ENCODE measurements around the gene SHISA6.

The SHISA6 gene

GRCh38 chr17:11330006-11330405, 89.0 kb downstream of the SHISA6 start:
- Histone ChIP-seq H3K9ac (ENCODE audit: low read depth, low read length) (no peak overlapping the region), H3K9me3 (ENCODE audit: control insufficient read depth, insufficient read depth, low read length) (no peaks in the 10 kb centered on the region), H3K36me3 (ENCODE audit: insufficient read depth, low read length) (no peaks in the 10 kb centered on the region), H3K4me1 (ENCODE audit: insufficient read depth, low read length) (peaks cover 16% of the 10 kb centered on the region)

GRCh38 chr17:11330826-11331225, 89.8 kb downstream of the SHISA6 start:
- H3K4me1 ChIP-seq (ENCODE audit: insufficient read depth, low read length): peaks cover 16% of the 10 kb centered on the region
- no peaks in the 10 kb centered on the region for H3K36me3 ChIP-seq (ENCODE audit: insufficient read depth, low read length)
- H3K9me3 ChIP-seq (ENCODE audit: control insufficient read depth, insufficient read depth, low read length): no peaks in the 10 kb centered on the region
- no peak overlapping the region for H3K9ac ChIP-seq (ENCODE audit: low read depth, low read length)

GRCh38 chr17:11331547-11332513, 90.8 kb downstream of the SHISA6 start:
- Histone ChIP-seq H3K4me1 (ENCODE audit: insufficient read depth, low read length) (peaks cover 16% of the 10 kb centered on the region), H3K9me3 (ENCODE audit: control insufficient read depth, insufficient read depth, low read length) (no peaks in the 10 kb centered on the region), H3K9ac (ENCODE audit: low read depth, low read length) (peak overlapping the region; percentile 11; the same call in 1 of the 2 replicates), H3K36me3 (ENCODE audit: insufficient read depth, low read length) (no peaks in the 10 kb centered on the region)

GRCh38 chr17:11332706-11333105, 91.7 kb downstream of the SHISA6 start:
- Histone ChIP-seq H3K4me1 (ENCODE audit: insufficient read depth, low read length) (peaks cover 16% of the 10 kb centered on the region), H3K9me3 (ENCODE audit: control insufficient read depth, insufficient read depth, low read length) (no peaks in the 10 kb centered on the region), H3K36me3 (ENCODE audit: insufficient read depth, low read length) (no peaks in the 10 kb centered on the region)

GRCh38 chr17:11334493-11334892, 93.5 kb downstream of the SHISA6 start:
- Histone ChIP-seq H3K9me3 (ENCODE audit: control insufficient read depth, insufficient read depth, low read length) (no peaks in the 10 kb centered on the region), H3K36me3 (ENCODE audit: insufficient read depth, low read length) (no peaks in the 10 kb centered on the region), H3K9ac (ENCODE audit: low read depth, low read length) (no peak overlapping the region), H3K4me1 (ENCODE audit: insufficient read depth, low read length) (peaks cover 16% of the 10 kb centered on the region)

More at GRCh38 chr17:11332706-11333105, 91.7 kb downstream of the SHISA6 start:
- no peak overlapping the region for H3K9ac ChIP-seq (ENCODE audit: low read depth, low read length)

GRCh38 chr17:11336290-11336689, 95.3 kb downstream of the SHISA6 start:
- Histone ChIP-seq H3K4me1 (ENCODE audit: insufficient read depth, low read length) (peaks cover 5% of the 10 kb centered on the region), H3K9ac (ENCODE audit: low read depth, low read length) (no peak overlapping the region), H3K9me3 (ENCODE audit: control insufficient read depth, insufficient read depth, low read length) (no peaks in the 10 kb centered on the region), H3K36me3 (ENCODE audit: insufficient read depth, low read length) (no peaks in the 10 kb centered on the region)

- H3K36me3 ChIP-seq (ENCODE audit: insufficient read depth, low read length): no peaks in the 10 kb centered on the region
Measured at GRCh38 chr17:11340803-11341202, 99.8 kb downstream of the SHISA6 start.

GRCh38 chr17:11342138-11342537, 101.1 kb downstream of the SHISA6 start:
- Histone ChIP-seq H3K4me1 (ENCODE audit: insufficient read depth, low read length) (no peaks in the 10 kb centered on the region), H3K9me3 (ENCODE audit: control insufficient read depth, insufficient read depth, low read length) (no peaks in the 10 kb centered on the region), H3K9ac (ENCODE audit: low read depth, low read length) (no peak overlapping the region), H3K36me3 (ENCODE audit: insufficient read depth, low read length) (no peaks in the 10 kb centered on the region)

More at GRCh38 chr17:11340803-11341202, 99.8 kb downstream of the SHISA6 start:
- Histone ChIP-seq H3K4me1 (ENCODE audit: insufficient read depth, low read length) (no peaks in the 10 kb centered on the region), H3K9me3 (ENCODE audit: control insufficient read depth, insufficient read depth, low read length) (no peaks in the 10 kb centered on the region), H3K9ac (ENCODE audit: low read depth, low read length) (no peak overlapping the region)

- H3K4me1 ChIP-seq (ENCODE audit: insufficient read depth, low read length): no peaks in the 10 kb centered on the region
- H3K9ac ChIP-seq (ENCODE audit: low read depth, low read length): no peak overlapping the region
- H3K9me3 ChIP-seq (ENCODE audit: control insufficient read depth, insufficient read depth, low read length): no peaks in the 10 kb centered on the region
- no peaks in the 10 kb centered on the region for H3K36me3 ChIP-seq (ENCODE audit: insufficient read depth, low read length)
Measured at GRCh38 chr17:11349106-11349505, 108.1 kb downstream of the SHISA6 start.

- H3K9ac ChIP-seq (ENCODE audit: low read depth, low read length): no peak overlapping the region
- H3K4me1 ChIP-seq (ENCODE audit: insufficient read depth, low read length): no peaks in the 10 kb centered on the region
- H3K36me3 ChIP-seq (ENCODE audit: insufficient read depth, low read length): no peaks in the 10 kb centered on the region
- no peaks in the 10 kb centered on the region for H3K9me3 ChIP-seq (ENCODE audit: control insufficient read depth, insufficient read depth, low read length)
Measured at GRCh38 chr17:11351479-11351878, 110.5 kb downstream of the SHISA6 start.

- no peak overlapping the region for H3K9ac ChIP-seq (ENCODE audit: low read depth, low read length)
- H3K36me3 ChIP-seq (ENCODE audit: insufficient read depth, low read length): no peaks in the 10 kb centered on the region
- H3K9me3 ChIP-seq (ENCODE audit: control insufficient read depth, insufficient read depth, low read length): no peaks in the 10 kb centered on the region
- no peaks in the 10 kb centered on the region for H3K4me1 ChIP-seq (ENCODE audit: insufficient read depth, low read length)
Measured at GRCh38 chr17:11353601-11354000, 112.6 kb downstream of the SHISA6 start.

- H3K4me1 ChIP-seq (ENCODE audit: insufficient read depth, low read length): no peaks in the 10 kb centered on the region
- no peak overlapping the region for H3K9ac ChIP-seq (ENCODE audit: low read depth, low read length)
- no peaks in the 10 kb centered on the region for H3K9me3 ChIP-seq (ENCODE audit: control insufficient read depth, insufficient read depth, low read length)
- H3K36me3 ChIP-seq (ENCODE audit: insufficient read depth, low read length): no peaks in the 10 kb centered on the region
Measured at GRCh38 chr17:11356371-11356770, 115.4 kb downstream of the SHISA6 start.

- Histone ChIP-seq H3K4me1 (ENCODE audit: insufficient read depth, low read length) (no peaks in the 10 kb centered on the region), H3K9ac (ENCODE audit: low read depth, low read length) (no peak overlapping the region), H3K9me3 (ENCODE audit: control insufficient read depth, insufficient read depth, low read length) (no peaks in the 10 kb centered on the region), H3K36me3 (ENCODE audit: insufficient read depth, low read length) (no peaks in the 10 kb centered on the region)
Measured at GRCh38 chr17:11363565-11364117, 122.6 kb downstream of the SHISA6 start.

- Histone ChIP-seq H3K9ac (ENCODE audit: low read depth, low read length) (no peak overlapping the region), H3K9me3 (ENCODE audit: control insufficient read depth, insufficient read depth, low read length) (no peaks in the 10 kb centered on the region), H3K36me3 (ENCODE audit: insufficient read depth, low read length) (no peaks in the 10 kb centered on the region), H3K4me1 (ENCODE audit: insufficient read depth, low read length) (no peaks in the 10 kb centered on the region)
Measured at GRCh38 chr17:11366272-11366850, 125.3 kb downstream of the SHISA6 start.
